ENCODE measurements around the gene KIDINS220.

KIDINS220 gene

DNA sequence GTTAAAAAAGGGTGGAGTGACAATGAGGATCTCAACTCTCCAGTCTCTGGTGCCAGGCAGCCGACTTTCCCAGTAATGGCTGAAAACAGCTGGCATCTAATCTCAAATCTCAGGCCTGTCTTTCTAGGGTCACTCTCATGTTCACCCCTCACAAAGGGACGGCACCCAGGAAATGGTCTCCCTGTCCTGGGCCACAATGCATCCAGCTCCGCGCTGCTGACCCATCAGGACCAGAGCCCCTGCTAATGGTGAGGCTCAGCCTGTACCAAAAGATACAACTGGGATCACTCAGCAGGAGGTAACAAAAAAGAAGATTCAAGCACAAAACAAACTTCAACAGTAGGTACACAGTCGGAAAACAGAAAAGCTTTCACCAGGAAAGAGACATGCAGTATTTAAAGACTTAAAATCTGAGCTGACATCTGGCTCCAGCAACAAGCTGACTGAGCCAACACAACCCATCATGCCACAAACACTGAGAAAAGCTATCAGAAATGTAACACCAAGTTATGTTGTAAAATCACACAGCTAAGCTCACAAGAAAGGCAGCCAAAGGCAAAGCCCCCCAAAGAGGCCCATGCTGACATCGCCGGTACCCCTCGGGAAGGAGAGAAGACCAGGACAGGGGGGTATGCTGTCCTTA lies 13.6 kb upstream of the KIDINS220 start:
- DNase-seq = no peak

DNA sequence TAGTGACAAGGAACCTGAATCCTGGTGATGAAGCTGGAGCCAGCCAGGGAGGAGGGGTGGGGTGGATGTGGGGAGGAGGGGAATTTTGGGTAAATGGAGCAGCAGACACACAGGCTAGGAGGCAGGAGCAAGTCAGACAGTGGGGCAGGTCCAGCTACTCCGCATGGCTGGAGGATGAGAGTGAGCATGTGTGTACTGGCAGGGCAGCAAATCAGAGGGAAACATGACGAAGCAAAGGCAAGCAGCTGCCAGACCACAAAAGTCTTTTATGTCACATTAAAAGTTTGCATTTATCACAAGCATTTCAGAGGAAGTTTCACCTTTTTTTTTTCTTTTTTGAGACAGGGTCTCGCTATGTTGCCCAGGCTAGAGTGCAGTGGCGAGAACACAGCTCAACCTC lies 11.9 kb upstream of the KIDINS220 start:
- DNase-seq = no peak

- no peak for DNase-seq
Observed at GRCh38 chr2:8848328-8849100, 11.1 kb upstream of the KIDINS220 start.

GRCh38 chr2:8847400-8847799 lies 10.0 kb upstream of the KIDINS220 start:
- no peak for DNase-seq

DNA sequence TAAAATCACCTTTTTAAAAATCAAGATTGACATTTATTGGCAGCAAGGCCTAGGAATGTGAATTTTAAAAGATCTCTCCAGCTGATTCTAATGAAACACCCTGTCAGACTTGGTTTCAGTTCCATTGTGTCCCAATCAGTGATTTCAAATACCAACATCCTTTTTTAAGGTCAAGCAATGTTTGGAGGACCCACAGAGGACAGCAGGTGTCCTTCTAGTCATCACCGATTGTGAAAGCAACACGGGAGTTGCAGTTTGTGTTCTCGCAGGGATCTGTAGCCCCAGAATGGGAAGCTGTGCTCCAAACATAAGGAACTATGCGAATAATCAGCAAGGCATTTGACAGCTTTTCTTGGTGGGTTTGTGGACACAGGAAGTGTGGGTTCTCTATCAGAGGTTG lies 4.5 kb upstream of the KIDINS220 start:
- DNase-seq = no peak

- peak; percentile 7 for DNase-seq
Observed at GRCh38 chr2:8840475-8841091, 3.2 kb upstream of the KIDINS220 start.

- no peak for DNase-seq
Observed at GRCh38 chr2:8839189-8839965, 2.0 kb upstream of the KIDINS220 start.

DNA sequence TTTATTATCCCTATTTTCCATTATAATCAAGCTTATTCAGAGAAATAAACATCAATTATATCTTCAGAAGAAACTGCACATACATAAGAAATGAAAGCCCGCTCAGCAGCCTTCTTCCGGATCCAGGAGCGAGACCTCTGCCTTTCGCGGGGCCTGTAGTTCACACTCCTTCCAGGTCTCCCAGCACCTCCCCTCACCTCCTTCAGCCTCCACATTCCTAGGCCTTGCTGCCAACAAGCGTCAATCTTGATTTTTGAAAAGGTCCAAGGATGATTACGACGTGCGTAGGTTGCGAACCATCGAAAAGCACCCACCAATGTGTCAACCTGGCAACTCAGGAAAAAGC lies 355 bp upstream of the KIDINS220 start:
- peak; percentile 76 for DNase-seq

- no peak for DNase-seq
Observed at GRCh38 chr2:8835279-8835678, 2.1 kb downstream of the KIDINS220 start.

DNA sequence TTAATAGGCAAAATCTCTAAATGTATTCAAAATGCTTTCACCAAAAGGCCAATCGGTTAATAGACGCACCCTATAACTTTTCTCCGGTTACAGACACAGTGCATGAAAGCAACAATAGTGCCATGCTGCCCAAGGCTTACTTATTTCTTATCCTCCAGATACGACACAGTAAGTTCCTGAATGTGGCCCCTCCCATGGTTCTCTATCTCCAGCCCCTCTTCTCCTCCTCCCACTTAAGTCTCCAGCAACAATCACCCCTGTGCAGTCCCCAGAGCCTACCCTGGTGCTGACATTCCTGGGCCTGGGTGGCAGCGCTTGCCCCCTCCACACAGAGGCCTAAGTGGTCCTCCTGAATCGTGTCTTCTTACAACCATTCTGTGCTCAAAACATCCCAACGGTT lies 3.6 kb downstream of the KIDINS220 start:
- DNase-seq = no peak

DNA sequence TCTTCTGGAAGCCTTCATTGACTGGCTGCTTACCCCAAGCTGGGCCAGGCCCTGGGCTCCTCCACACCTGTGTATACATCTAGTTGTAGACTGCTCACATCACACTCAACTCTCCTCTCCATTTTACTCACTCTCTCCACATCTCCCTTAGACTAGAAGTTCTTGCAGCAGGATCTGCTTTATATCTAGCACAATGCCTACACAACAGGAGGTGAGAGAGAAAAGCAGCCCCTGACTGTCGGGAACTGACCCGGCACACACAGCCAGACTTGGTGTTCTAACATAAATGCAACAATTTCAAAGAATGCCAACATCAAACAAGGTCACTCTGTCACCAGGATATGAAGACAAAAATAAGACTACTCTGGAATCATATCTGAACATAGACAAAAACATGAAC lies 5.9 kb downstream of the KIDINS220 start:
- no peak for DNase-seq

- no peak for DNase-seq
Observed at GRCh38 chr2:8827729-8828128, 9.7 kb downstream of the KIDINS220 start.

GRCh38 chr2:8822218-8822617 lies 15.2 kb downstream of the KIDINS220 start:
- no peak for DNase-seq

DNA sequence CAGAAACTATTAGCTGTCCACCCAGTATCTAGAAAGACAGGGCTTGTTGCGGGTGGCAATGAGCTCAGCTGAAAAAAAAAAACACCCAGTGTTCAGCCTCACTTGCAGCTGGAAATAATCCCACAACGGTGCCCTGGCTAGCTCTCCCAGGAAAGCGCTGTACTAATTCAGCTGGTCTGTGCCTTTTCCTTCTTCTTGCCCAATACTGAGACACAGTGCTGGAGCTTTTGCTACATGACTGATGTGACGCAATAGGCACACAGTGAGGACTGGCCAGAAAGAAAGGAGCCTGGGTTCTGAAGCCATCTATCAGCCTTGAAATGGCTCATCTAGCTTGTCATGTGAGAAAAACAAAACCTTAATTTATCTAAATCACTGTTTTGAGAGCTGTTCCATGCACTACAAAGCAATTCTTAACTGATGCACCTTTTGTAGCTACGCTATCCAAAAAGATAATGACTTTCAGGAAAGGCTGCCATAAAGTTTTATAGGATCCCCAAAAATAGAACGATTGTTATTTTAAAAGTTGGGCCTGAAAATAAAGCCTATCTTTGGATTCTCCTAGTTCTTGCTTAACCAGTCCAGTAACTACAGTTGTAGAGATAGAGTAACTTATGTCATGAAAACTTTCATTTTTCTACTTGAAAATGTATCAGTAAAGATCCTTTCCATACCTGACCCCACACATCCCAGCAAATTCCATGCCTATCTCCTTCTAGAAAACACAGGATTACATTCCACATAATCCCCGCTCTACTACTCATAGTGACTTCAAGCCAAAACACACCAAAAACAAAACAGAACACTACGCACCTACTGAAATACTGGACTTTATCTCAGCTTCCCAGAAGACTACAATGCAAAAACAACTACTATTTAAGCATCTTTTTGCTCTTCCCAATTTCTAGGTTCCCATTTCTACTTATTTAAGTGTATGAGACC lies 15.9 kb downstream of the KIDINS220 start:
- no peak for DNase-seq

GRCh38 chr2:8819948-8820347 lies 17.5 kb downstream of the KIDINS220 start:
- no peak for DNase-seq

- no peak for DNase-seq
Observed at GRCh38 chr2:8819194-8819593, 18.2 kb downstream of the KIDINS220 start.

- no peak for DNase-seq
Observed at GRCh38 chr2:8817221-8817620, 20.2 kb downstream of the KIDINS220 start.

DNA sequence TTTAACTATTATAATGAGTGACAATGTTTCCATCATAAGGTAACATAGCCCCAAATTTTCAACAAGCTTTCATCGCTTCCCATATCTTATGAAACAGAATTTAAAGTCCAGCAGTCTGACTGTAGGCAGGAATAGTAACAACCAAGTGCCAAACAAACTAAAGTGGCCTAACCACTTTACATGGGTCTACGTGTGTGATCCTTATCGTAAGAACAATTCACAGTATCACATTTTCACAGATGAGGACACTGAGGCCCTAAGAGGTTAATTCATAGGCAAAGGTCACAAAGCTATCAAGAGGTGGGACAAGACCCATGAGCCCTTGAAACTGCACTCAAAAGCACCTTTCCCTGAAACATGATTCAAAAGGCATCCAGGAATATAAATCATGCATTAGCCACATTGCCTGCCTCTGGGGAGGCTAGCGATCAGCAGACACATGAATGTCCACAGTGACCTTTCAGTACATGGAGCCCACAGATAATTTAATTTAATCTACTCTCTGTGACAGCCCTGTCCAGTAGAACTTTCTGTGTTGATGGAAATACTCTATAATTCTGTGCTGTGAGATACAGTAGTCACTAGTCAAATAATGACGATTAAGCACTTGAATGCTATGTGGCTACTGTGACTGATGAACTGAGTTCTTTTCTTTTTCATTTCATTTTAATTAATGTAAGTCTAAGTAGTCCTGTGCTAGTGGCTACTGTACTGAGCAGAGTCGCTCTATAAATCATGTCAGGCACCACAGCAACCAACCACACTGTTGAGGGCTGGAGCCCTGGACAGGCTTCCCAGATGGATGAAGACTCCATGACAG lies 30.3 kb downstream of the KIDINS220 start:
- DNase-seq = no peak

GRCh38 chr2:8805278-8806210 lies 31.9 kb downstream of the KIDINS220 start:
- DNase-seq = no peak

DNA sequence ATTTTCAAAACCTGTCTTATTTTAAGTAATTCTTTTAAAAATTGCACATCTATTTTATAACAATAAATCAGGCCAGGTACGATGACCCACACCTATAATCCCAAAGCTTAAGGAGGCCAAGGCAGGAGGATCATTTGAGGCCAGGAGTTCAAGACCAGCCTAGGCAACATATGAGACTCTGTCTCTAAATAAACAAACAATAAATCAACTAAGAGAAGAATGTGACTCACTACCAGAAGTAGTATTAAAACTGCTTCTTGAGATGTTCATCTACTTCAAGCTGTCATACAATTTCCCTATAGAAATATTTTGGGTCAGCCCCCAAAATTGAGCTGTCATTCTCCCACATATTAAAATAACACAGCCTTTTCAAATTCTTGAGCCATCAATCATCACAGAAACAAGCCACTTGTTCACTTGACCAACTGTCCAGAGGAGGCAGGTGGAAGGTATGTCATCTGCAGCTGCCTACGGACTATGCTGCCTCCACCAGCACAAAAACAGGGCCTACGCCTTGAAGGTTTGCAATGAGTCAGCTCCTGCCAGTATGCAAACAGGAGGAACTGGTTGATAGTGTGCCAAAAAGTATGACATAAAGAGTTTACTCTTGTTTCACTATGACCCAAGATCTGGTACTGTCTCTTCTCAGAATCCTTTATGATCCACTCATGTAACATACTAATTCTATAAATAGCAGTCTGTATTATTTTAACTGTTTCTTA lies 33.6 kb downstream of the KIDINS220 start:
- peak; percentile 97 for DNase-seq
